ENCODE results near the gene ORAI2. TPM values are rescaled to one million over a fixed set of nuclear protein-coding genes. Genes with fewer than 3 reads are reported as not detected.

ORAI2 gene
- total and polyA plus RNA-seq, 2 of the 4 experiments (the other 2 are of a cell fraction) = 52.0 to 58.3 TPM

DNA sequence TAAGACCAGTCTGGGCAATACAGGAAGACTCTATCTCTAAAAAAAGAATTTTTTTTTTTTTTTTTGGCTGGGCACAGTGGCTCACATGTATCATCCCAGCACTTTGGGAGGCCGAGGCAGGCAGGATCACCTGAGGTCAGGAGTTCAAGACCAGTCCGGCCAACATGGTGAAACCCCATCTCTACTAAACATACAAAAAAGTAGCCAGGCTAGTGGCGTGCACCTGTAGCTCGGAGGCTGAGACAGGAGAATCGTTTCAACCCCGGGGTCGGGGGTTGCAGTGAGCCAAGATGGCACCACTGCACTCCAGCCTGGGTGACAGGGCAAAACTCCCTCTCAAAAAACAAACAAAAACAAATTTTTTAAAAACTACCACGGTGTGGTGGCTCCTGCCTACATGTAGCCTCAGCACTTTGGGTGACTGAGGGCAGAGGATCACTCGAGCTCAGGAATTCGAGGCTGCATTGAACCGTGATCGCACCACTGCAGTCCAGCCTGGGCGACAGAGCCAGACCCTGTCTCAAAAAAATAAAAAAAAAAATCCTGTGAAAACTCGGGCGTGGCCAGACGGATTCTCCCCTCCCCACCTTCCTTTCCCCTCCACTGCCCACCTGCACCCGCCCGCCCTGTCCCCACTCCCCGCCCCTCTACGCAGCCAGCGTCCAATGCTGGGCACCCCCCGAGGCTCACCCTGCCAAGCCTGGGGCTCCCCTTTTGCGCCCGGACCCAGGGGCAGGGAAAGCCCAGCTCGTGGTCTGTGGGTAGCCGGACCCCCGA, 745 bp upstream of the ORAI2 start:
- H3K23ac ChIP-seq (ENCODE audit: low read depth, low read length) = peak overlapping the region; percentile 52; the same call in 1 of the 2 replicates
- ATAC-seq (ENCODE audit: low read depth) (peak; percentile 12), DNase-seq (no peak)
- peak overlapping the region; percentile 64 for H3K27ac ChIP-seq (ENCODE audit: insufficient read depth, low read length)
- peaks cover 4% of the 10 kb centered on the region for H3K36me3 ChIP-seq (ENCODE audit: control insufficient read depth, insufficient read depth, low read length)
- peak overlapping the region; percentile 92 for H4K5ac ChIP-seq (ENCODE audit: low read depth, low read length)
- H3K4me1 ChIP-seq (ENCODE audit: control insufficient read depth, insufficient read depth, low read length) = peaks cover 4% of the 10 kb centered on the region; the same call in 1 of the 2 replicates
- ChIA-PET CTCF (no interaction called here), POLR2A (ENCODE audit: unreplicated experiment) (no interaction called here)
- peak overlapping the region; percentile 81 to 93; a peak in 3 of 4 replicates for H4K8ac ChIP-seq (ENCODE audit: low read depth in 2 of 2, low read length in 2 of 2)
- peak overlapping the region; percentile 28 for H2BK5ac ChIP-seq (ENCODE audit: low read depth, low read length, poor library complexity, severe bottlenecking)
- H2AK9ac ChIP-seq (replicated peaks; ENCODE audit: low read depth, low read length, poor library complexity) = peak overlapping the region; percentile 87
- WGBS, 2 experiments (ENCODE audit: extremely low coverage in 2 of 2, insufficient read length in 1 of 2) = 47% methylated on average over 7 of the region's 27 CpGs; no CpG with 5 or more reads in 1 of the 2 experiments
- peak overlapping the region; percentile 85 for H3K4me3 ChIP-seq (ENCODE audit: insufficient read depth, low read depth, low read length)
- H3K56ac ChIP-seq (ENCODE audit: extremely low read depth, insufficient read depth, low read length) = no peak overlapping the region
- H2BK120ac ChIP-seq (ENCODE audit: low read depth, low read length) = peak overlapping the region; percentile 61; the same call in 1 of the 2 replicates
- peaks cover 6 to 30% of the 10 kb centered on the region in 2 experiments; a peak in 3 of 4 replicates for H3K79me1 ChIP-seq (ENCODE audit: low read depth in 1 of 2, low read length in 2 of 2)
- in situ Hi-C loops (cut with MboI; ENCODE audit: low sequenced_read_pairs) (no loop called here), dilution Hi-C loops (cut with HindIII; ENCODE audit: low sequenced_read_pairs, unreplicated experiment) (no loop called here), intact Hi-C loops (cut with micrococcal nuclease) (no loop called here)
- peaks cover 6% of the 10 kb centered on the region for H3K9me1 ChIP-seq (ENCODE audit: insufficient read depth, low read length)
- TF ChIP-seq MAFK (IDR thresholded peaks at IDR 0.05; ENCODE audit: low read depth, low read length) (no peak), CEBPB (IDR thresholded peaks at IDR 0.05; ENCODE audit: low read depth, low read length) (no peak), BHLHE40 (IDR thresholded peaks at IDR 0.05; ENCODE audit: low read depth, low read length) (no peak), NFE2L2 (IDR thresholded peaks at IDR 0.05; ENCODE audit: low read depth, low read length) (no peak), MAZ (IDR thresholded peaks at IDR 0.05; ENCODE audit: borderline replicate concordance, low read depth, low read length) (no peak), RCOR1 (IDR thresholded peaks at IDR 0.05; ENCODE audit: insufficient replicate concordance, low read length) (no peak), RFX5 (IDR thresholded peaks at IDR 0.05; ENCODE audit: low read depth, low read length) (no peak), RAD21 (IDR thresholded peaks at IDR 0.05; ENCODE audit: low read length) (no peak), CHD1 (IDR thresholded peaks at IDR 0.05; ENCODE audit: low read depth, low read length) (no peak)
- no peaks in the 10 kb centered on the region for H3K9me3 ChIP-seq (ENCODE audit: control insufficient read depth, insufficient read depth, low read length)
- H3K4ac ChIP-seq (ENCODE audit: low read depth, low read length) = peak overlapping the region; percentile 87
- H2AFZ ChIP-seq (replicated peaks; ENCODE audit: low read length, poor library complexity) = peak overlapping the region; percentile 93
- peak overlapping the region; percentile 88 for H3K18ac ChIP-seq (ENCODE audit: low read depth, low read length)
- 0 out of 2 replicates have a peak overlapping the region, but pooled peaks have one; percentile 61 for H3K14ac ChIP-seq (replicated peaks; ENCODE audit: low read depth, low read length)
- peak overlapping the region; percentile 49 for H4K91ac ChIP-seq (ENCODE audit: insufficient read depth, low read depth, low read length)
- peak overlapping the region; percentile 83; the same call in 1 of the 2 replicates for H2AK5ac ChIP-seq (ENCODE audit: low read depth, low read length)
- no TSS peak for BruUV-seq (replicated peaks)
- H3K27me3 ChIP-seq (ENCODE audit: control insufficient read depth, insufficient read depth, low read length) = no peaks in the 10 kb centered on the region
- H2BK20ac ChIP-seq (ENCODE audit: low read depth, low read length) = 0 out of 2 replicates have a peak overlapping the region, but pooled peaks have one; percentile 14
- no peaks in the 10 kb centered on the region for H4K20me1 ChIP-seq (ENCODE audit: insufficient read depth, low read length)
- H2BK15ac ChIP-seq (ENCODE audit: low read depth, low read length) = no peak overlapping the region; the same call in 2 of the 3 replicates
- H3K4me2 ChIP-seq (ENCODE audit: low read depth, low read length) = peak overlapping the region; percentile 80
- peak overlapping the region; percentile 73 for H3K9ac ChIP-seq (ENCODE audit: low read depth, low read length)

Measured in IMR-90 (cell line).